HG03060 (cell line): ENCODE results near the gene ICAM3.

ENCODE experiments used
- ATAC-seq: cut with Tn5 transposase; IDR thresholded peaks from one replicate; pipeline ENCODE4 v1.9.1; 2021; ENCODE audit warnings: low read depth, moderate number of reproducible peaks; ENCODE audit not compliant: unreplicated experiment

The ICAM3 gene

GRCh38 chr19:10293637-10294367 lies 45.6 kb downstream of the ICAM3 start:
- ATAC-seq = no peak

- ATAC-seq = no peak
These were observed 46.4 kb downstream of the ICAM3 start for GRCh38 chr19:10292789-10293636.

GRCh38 chr19:10292206-10292788 lies 47.1 kb downstream of the ICAM3 start:
- no peak for ATAC-seq

- no peak for ATAC-seq
These were observed 47.7 kb downstream of the ICAM3 start for GRCh38 chr19:10291554-10292205.

- no peak for ATAC-seq
These were observed 48.4 kb downstream of the ICAM3 start for GRCh38 chr19:10290876-10291553.

- no peak for ATAC-seq
These were observed 49.0 kb downstream of the ICAM3 start for GRCh38 chr19:10290357-10290875.

GRCh38 chr19:10289836-10290356 lies 49.5 kb downstream of the ICAM3 start, which contains the start of gene ICAM5:
ICAM5 (plus strand) TSS chr19:10289952; CDS start chr19:10290044, 92 bp downstream.
- no peak for ATAC-seq

- ATAC-seq = no peak
These were observed 50.1 kb downstream of the ICAM3 start for GRCh38 chr19:10289167-10289835.

- ATAC-seq = no peak
These were observed 50.7 kb downstream of the ICAM3 start for GRCh38 chr19:10288662-10289166.

- no peak for ATAC-seq
These were observed 52.4 kb downstream of the ICAM3 start, which contains the start of gene ICAM4 for GRCh38 chr19:10286803-10287737. ICAM4 (plus strand) TSS chr19:10286955; CDS start chr19:10287013, 58 bp downstream.

GRCh38 chr19:10285393-10285792 lies 54.0 kb downstream of the ICAM3 start:
- no peak for ATAC-seq

GRCh38 chr19:10284960-10285278 lies 54.5 kb downstream of the ICAM3 start:
- ATAC-seq = no peak

- no peak for ATAC-seq
These were observed 55.1 kb downstream of the ICAM3 start for GRCh38 chr19:10284065-10284959.
